Mononuclear cell (primary cell): ENCODE results near the gene ADCY3. TPM values are rescaled to one million over a fixed set of nuclear protein-coding genes. Genes with fewer than 3 reads are reported as not detected.
"Not testable (repeated sequence)": the region's sequence is repeated elsewhere in the genome, so short reads cannot be mapped to it uniquely, and the experiment has no call there.

ENCODE experiments used
- H3K27me3 ChIP-seq: 2 replicates; pipeline ENCODE4 v1.6.0; 2011; ENCODE audit warnings: low read length, control low read depth; ENCODE audit not compliant: insufficient read depth
- H3K4me1 ChIP-seq: 2 replicates; pipeline ENCODE4 v1.5.1; 2011; ENCODE audit warnings: mild to moderate bottlenecking, low read length, control low read depth; ENCODE audit not compliant: insufficient read depth
- H3K4me3 ChIP-seq: 2 replicates; pipeline ENCODE4 v1.5.1; 2011; ENCODE audit warnings: mild to moderate bottlenecking, low read length, moderate library complexity
- H3K9me3 ChIP-seq: 2 replicates; pipeline ENCODE4 v1.5.1; 2011; ENCODE audit warnings: low read depth, mild to moderate bottlenecking, control low read depth, low read length
- total RNA-seq: library from RNA; depleted of rRNA; stranded (reverse); fragments of >200 nt; gene quantifications from one replicate; pipeline ENCODE4 v1.2.3, GENCODE V29; 2012

ADCY3 gene
- total RNA-seq, 1 donor: 10.7 TPM

GRCh38 chr2:24842081-24843050, 77.7 kb downstream of the ADCY3 start:
- Histone ChIP-seq H3K9me3 (no peaks in the 10 kb centered on the region), H3K4me3 (no peak overlapping the region), H3K27me3 (no peaks in the 10 kb centered on the region), H3K4me1 (no peaks in the 10 kb centered on the region)

GRCh38 chr2:24840962-24841945, 78.8 kb downstream of the ADCY3 start:
- Histone ChIP-seq H3K4me3 (no peak overlapping the region), H3K27me3 (no peaks in the 10 kb centered on the region), H3K4me1 (no peaks in the 10 kb centered on the region), H3K9me3 (no peaks in the 10 kb centered on the region)

DNA sequence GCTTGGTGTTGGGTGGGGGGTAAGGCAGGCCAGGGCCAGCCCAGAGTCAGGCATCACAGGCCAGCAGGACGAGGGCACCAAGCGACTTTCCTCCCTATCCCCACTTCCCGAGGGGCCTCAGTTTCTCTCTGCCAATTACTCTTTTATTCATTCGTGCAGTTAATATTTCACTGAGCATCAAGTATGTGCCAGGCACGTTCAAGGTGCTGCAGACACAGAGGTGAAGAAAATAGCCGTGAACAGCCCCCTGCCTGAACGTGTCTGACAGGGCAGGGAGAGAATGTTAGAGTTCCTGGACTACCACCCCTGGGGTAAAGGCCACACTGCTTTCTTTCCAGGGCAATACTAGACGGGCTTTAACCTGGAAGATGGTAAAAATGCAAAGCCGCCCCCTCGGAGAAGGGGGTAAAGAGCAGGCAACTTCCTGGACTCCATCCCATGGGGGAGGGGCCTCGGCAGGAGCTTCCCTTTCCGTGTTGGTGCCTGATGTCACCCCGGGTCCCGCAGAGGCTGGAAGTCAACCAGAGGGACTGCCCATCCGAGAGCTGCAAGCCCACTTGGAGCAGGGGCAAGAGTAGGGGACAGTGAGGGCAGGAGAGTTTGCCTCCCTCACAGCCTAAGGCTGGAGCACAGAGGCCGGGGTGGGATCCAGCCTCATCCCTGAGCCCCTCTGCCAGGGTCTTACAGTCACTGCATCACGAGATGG, 79.7 kb downstream of the ADCY3 start:
- no peak overlapping the region for H3K4me3 ChIP-seq
- H3K4me1 ChIP-seq: no peaks in the 10 kb centered on the region
- H3K9me3 ChIP-seq: no peaks in the 10 kb centered on the region
- H3K27me3 ChIP-seq: no peaks in the 10 kb centered on the region

- H3K27me3 ChIP-seq: no peaks in the 10 kb centered on the region
- no peaks in the 10 kb centered on the region for H3K9me3 ChIP-seq
- no peak overlapping the region for H3K4me3 ChIP-seq
- H3K4me1 ChIP-seq: no peaks in the 10 kb centered on the region
Observed at GRCh38 chr2:24839729-24840128, 80.3 kb downstream of the ADCY3 start.

DNA sequence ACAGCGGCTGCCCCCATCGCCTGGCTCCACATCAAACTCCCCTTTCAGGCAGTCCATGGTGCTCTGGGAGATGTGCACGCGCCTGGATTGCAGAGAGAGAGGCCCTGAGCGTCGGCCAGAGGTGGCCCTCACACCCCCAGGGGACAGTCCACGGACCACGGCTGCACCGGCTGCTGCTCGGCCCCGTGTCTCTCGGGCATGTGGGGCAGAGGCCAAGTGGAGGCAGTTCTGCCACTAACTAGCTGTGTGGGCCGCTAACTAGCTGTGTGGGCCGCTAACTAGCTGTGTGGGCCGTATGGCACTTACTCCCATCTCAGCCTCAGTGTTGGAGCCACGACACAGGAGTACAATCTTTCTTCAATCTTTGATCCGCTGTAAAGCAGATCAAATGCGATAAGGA, 81.5 kb downstream of the ADCY3 start:
- Histone ChIP-seq H3K4me1 (no peaks in the 10 kb centered on the region), H3K4me3 (no peak overlapping the region), H3K9me3 (no peaks in the 10 kb centered on the region), H3K27me3 (no peaks in the 10 kb centered on the region)

GRCh38 chr2:24837996-24838513, 82.0 kb downstream of the ADCY3 start:
- no peak overlapping the region for H3K4me3 ChIP-seq
- H3K4me1 ChIP-seq: no peaks in the 10 kb centered on the region
- H3K27me3 ChIP-seq: no peaks in the 10 kb centered on the region
- no peaks in the 10 kb centered on the region for H3K9me3 ChIP-seq

DNA sequence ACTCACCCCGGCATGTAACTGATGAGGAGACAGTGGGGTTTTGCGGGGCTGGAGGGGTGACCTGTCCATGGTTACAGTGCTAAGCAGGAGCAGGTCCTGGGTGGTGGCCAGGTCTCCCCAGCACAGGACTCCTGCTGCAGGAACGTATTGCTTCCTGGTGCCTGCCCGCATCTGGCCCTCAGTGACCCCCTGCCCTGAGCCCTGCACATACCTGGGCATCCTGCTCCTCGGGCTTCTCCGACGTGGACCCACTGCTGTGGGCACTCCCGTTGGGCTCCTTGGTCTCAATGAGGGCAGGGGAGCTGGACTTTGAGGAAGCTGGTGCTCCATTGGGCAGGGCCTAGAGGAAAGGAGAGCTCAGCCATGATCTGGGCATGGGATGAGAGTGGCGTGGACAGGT, 83.3 kb downstream of the ADCY3 start:
- Histone ChIP-seq H3K9me3 (no peaks in the 10 kb centered on the region), H3K4me3 (no peak overlapping the region), H3K27me3 (no peaks in the 10 kb centered on the region), H3K4me1 (no peaks in the 10 kb centered on the region)

GRCh38 chr2:24836206-24836605, 83.8 kb downstream of the ADCY3 start:
- Histone ChIP-seq H3K27me3 (no peaks in the 10 kb centered on the region), H3K4me3 (no peak overlapping the region), H3K4me1 (no peaks in the 10 kb centered on the region), H3K9me3 (no peaks in the 10 kb centered on the region)

DNA sequence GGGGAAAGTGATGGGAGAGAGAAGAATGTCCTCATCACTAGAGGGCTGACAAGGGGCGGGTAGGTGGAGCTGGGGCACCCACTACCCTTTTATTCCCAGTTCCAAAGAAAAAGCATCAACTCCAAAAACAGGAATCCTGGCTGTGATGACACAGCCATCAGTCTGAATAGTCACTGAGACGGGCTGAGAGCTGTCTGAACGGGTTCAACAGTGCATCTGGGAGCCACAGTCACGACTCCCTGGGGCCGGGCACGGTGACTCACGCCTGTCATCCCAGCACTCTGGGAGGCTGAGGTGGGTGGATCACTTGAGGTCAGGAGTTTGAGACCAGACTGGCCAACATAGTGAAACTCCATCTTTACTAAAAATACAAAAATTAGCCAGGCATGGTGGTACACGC, 84.6 kb downstream of the ADCY3 start:
- H3K27me3 ChIP-seq, H3K9me3 ChIP-seq, H3K4me3 ChIP-seq, H3K4me1 ChIP-seq: not testable (repeated sequence)

GRCh38 chr2:24834733-24835395, 85.2 kb downstream of the ADCY3 start:
- Histone ChIP-seq H3K27me3 (no peaks in the 10 kb centered on the region), H3K4me1 (no peaks in the 10 kb centered on the region), H3K4me3 (no peak overlapping the region), H3K9me3 (no peaks in the 10 kb centered on the region)

DNA sequence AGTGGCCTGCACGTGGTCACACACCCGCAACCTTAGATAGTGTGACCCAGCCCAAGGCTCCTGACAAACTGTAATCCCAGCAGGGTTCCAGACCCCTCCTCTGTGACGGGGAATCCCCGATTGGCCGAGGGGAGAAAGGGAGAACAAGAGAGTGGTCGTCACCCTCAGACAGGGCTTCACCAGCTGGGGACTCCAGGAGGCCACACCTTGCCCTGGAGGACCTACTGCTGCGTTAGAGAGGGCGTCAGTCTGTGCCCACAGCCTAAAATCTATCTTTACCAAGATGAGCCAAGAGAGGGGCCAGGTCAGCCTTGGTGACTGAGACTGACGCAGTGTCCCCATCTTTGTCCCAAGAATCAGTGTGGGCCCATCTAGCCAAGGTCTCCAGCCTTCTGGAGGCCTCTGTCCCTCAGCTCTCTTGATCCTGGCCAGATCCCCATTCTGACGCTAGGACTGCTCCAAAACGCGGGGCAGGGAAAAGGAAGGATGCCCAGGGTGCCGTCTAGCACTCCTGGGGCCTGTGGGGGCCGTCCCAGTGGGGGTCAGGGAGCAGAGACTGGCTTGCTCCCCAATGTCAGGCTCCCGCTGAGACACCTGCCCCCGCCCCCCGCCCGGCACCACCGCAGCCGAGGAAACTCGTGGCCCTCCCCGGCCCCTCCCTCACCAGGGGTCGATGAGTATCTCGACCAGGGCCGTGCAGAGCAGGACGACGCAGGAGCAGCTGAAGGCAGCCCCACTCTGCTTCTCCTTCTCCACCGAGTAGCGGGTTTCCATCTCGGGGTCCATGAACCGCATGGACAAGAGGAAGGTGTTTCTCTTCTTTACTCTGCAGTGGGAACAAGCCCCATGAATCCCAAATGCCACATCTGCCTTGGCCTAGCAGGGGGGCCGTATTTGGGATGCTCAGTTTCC, 86.0 kb downstream of the ADCY3 start:
- no peaks in the 10 kb centered on the region for H3K27me3 ChIP-seq
- H3K4me1 ChIP-seq: no peaks in the 10 kb centered on the region
- no peak overlapping the region for H3K4me3 ChIP-seq
- no peaks in the 10 kb centered on the region for H3K9me3 ChIP-seq

DNA sequence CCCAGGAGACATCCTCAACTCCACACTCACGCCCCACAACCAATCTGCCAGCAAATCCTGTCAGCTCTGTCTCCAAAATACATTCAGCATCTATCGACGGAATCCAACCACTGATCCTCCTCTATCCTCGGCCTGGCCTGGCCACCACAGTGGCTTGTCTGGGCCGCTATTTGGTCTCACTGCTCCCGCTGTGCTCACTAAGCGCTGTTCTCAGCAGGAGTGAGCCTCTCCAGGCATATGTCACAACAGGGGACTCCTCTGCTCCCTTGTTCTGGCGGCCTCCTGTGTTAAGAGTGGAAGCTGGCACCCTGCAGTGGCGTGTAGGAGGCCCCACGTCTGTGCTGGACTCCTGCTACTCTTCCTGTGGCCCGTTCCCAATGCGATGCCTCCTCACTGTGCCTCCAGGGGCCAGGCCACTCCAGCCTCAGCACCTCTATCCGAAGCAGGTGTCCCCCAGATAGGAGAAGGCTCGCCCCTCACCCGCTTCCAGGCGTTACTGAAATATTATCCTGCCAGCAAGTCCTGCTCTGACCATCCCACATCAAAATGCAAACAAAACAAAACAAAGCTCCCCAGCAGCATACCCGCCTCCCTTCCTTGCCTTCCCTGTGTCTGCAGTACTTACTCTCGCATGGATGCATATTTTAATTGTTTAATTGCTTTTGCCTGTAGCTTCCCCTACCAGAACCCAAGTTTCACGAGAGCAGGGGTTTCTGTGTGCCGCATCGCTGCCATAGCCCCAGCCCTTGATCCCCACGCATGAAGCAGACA, 86.9 kb downstream of the ADCY3 start:
- no peaks in the 10 kb centered on the region for H3K27me3 ChIP-seq
- H3K9me3 ChIP-seq: no peaks in the 10 kb centered on the region
- no peak overlapping the region for H3K4me3 ChIP-seq
- no peaks in the 10 kb centered on the region for H3K4me1 ChIP-seq

GRCh38 chr2:24832521-24832920, 87.5 kb downstream of the ADCY3 start:
- no peak overlapping the region for H3K4me3 ChIP-seq
- H3K9me3 ChIP-seq: no peaks in the 10 kb centered on the region
- H3K4me1 ChIP-seq: no peaks in the 10 kb centered on the region
- H3K27me3 ChIP-seq: no peaks in the 10 kb centered on the region
